A549 (cell line): ENCODE results near the gene TRUB2.

ENCODE experiments used
- JUN ChIP-seq, 2 experiments: fragments of >200 bp; sonication (Bioruptor Twin); formaldehyde crosslinking; IDR thresholded peaks; 2 replicates in 1 of 2; 3 replicates in 1 of 2; pipeline ENCODE4 v1.6.1; 2016 to 2017
- NFE2L2 ChIP-seq: fragments of 150-350 bp; conservative IDR thresholded peaks from 2 replicates; pipeline ENCODE4 v1.6.1; 2014; ENCODE audit warnings: low read length
- TF ChIP-seq, protein P1 (sequence below): fragments of >200 bp; sonication (Bioruptor Twin); formaldehyde crosslinking; IDR thresholded peaks from 3 replicates; pipeline ENCODE4 v1.5.1; 2016

DNA sequence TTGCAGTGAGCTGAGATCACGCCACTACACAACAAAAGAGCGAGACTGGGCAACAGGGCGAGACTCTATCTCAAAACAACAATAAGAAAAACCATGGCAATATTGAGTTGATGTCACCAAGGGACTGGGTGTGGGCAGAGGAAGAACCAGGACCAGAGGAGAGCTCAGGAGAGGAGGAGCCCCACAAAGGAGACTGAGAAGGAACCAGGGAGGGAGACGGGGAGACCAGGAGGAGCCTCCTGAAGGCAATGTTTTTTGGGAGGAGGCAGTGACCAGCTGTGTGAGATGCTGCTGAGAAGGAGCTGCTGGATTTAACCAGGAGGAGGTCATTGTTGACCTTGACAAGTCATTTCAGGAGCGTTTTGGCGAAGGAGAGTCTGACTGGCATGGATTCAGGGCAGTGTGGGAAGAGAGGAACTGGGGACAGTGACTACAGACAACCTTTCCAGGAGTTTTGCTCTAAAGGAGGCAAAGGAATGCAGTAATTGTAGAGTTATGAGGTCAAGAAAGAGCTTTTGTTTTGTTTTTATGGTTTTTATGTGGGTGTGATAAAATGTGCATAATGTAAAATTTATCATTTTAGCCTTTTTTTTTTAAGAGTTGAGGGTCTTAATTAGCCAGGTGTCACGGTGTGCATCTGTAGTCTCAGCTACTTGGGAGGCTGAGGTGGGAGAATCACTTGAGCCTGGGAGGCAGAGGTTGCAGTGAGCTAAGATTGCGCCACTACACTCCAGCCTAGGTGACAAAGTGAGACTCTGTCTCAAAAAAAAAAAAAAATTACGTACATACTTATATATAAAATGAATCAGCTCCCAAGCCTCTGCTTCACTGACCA, 17.9 kb downstream of the TRUB2 start:
- no peak for TF ChIP-seq JUN (IDR thresholded peaks at IDR 0.05)
- TF ChIP-seq NFE2L2, result no peak
- TF ChIP-seq, protein P1, sequence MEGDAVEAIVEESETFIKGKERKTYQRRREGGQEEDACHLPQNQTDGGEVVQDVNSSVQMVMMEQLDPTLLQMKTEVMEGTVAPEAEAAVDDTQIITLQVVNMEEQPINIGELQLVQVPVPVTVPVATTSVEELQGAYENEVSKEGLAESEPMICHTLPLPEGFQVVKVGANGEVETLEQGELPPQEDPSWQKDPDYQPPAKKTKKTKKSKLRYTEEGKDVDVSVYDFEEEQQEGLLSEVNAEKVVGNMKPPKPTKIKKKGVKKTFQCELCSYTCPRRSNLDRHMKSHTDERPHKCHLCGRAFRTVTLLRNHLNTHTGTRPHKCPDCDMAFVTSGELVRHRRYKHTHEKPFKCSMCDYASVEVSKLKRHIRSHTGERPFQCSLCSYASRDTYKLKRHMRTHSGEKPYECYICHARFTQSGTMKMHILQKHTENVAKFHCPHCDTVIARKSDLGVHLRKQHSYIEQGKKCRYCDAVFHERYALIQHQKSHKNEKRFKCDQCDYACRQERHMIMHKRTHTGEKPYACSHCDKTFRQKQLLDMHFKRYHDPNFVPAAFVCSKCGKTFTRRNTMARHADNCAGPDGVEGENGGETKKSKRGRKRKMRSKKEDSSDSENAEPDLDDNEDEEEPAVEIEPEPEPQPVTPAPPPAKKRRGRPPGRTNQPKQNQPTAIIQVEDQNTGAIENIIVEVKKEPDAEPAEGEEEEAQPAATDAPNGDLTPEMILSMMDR, result no peak
